Esophagus (tissue), 2 donors: ENCODE results near the gene FAXC. TPM values are rescaled to one million over a fixed set of nuclear protein-coding genes. Genes with fewer than 3 reads are reported as not detected.

Experiments used
- H3K27ac ChIP-seq, 2 donors: one replicate each; pipeline ENCODE4 v1.5.1; 2013; ENCODE audit warnings: low read depth in 2 of 2, mild to moderate bottlenecking in 2 of 2, inconsistent platforms in 1 of 2, low read length in 1 of 2, moderate library complexity in 1 of 2
- H3K27me3 ChIP-seq, 2 donors: one replicate each; pipeline ENCODE4 v1.6.1; 2013; ENCODE audit warnings: low read length in 2 of 2, control low read depth in 1 of 2, mild to moderate bottlenecking in 1 of 2; ENCODE audit not compliant: insufficient read depth in 2 of 2, control insufficient read depth in 1 of 2
- H3K36me3 ChIP-seq, 2 donors: one replicate each; pipeline ENCODE4 v1.6.1; 2013; ENCODE audit warnings: low read length in 1 of 2; ENCODE audit not compliant: control insufficient read depth in 2 of 2, insufficient read depth in 2 of 2
- H3K4me1 ChIP-seq, 2 donors: one replicate each; pipeline ENCODE4 v1.6.1; 2013; ENCODE audit warnings: low read length in 1 of 2; ENCODE audit not compliant: control insufficient read depth in 2 of 2, insufficient read depth in 2 of 2
- H3K4me3 ChIP-seq, 2 donors: one replicate each; pipeline ENCODE4 v1.5.1; 2013; ENCODE audit warnings: low read length in 2 of 2, mild to moderate bottlenecking in 2 of 2, low read depth in 1 of 2, moderate library complexity in 1 of 2
- H3K9me3 ChIP-seq, 2 donors: one replicate each; pipeline ENCODE4 v1.6.1; 2013; ENCODE audit warnings: mild to moderate bottlenecking in 2 of 2, low read depth in 1 of 2, low read length in 1 of 2, moderate library complexity in 1 of 2; ENCODE audit not compliant: control insufficient read depth in 2 of 2, insufficient read depth in 1 of 2
- WGBS, 2 donors: extraction: QIAGEN DNeasy Blood & Tissue Kit; methylation state at CpG; one replicate each; pipeline ENCODE4 v1.1.7; 2013; 5-methylcytosine and 5-hydroxymethylcytosine counted together
- polyA plus RNA-seq, 2 donors: library from polyadenylated mRNA; stranded (reverse); fragments of 200-250 nt; gene quantifications; one replicate each; pipeline ENCODE4 v1.2.3, GENCODE V29; 2013
- donor health status: healthy with polysubstance abuse.
- donor health status: Bipolar disorder and iron deficiency.

Gene FAXC
- polyA plus RNA-seq, 2 donors = 3.5 to 4.8 TPM

DNA sequence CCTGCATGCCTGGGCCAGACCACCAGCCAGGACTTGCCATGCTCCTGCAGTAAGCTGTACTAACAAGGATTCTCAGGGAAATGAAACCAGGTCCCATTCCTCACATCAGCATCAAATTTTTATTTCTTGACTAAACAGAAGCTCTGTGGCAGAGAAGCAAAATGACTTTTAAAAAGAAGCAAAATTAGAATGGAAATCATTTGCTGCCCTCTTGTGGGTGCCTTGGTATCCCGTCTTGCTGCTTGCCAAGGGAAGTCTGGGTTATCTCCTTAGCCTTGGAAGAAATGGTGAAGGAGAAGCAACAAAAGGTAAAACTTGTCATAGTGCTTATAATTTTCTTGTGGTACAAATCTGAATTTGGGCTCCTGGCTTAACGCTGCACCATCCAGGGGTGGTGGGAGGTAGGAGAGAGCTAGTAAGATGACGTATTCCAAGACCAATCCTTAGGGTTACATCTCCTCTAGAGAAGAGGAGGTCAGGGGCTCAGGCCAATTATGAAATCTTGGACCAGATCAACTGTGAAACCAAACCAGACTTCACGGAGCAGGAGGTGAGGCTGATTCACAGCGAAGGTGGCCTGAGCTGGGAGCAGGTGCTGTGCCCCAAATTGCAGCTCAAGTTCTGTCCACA is 107.5 kb downstream of the FAXC start:
- H3K4me3 ChIP-seq = no peak overlapping the region
- H3K4me1 ChIP-seq = no peaks in the 10 kb centered on the region
- no peaks in the 10 kb centered on the region for H3K9me3 ChIP-seq
- WGBS, 2 donors = 36 to 39% methylated on average over 5 of the region's 5 CpGs
- H3K27ac ChIP-seq = no peak overlapping the region
- H3K27me3 ChIP-seq = no peaks in the 10 kb centered on the region
- H3K36me3 ChIP-seq = no peaks in the 10 kb centered on the region

DNA sequence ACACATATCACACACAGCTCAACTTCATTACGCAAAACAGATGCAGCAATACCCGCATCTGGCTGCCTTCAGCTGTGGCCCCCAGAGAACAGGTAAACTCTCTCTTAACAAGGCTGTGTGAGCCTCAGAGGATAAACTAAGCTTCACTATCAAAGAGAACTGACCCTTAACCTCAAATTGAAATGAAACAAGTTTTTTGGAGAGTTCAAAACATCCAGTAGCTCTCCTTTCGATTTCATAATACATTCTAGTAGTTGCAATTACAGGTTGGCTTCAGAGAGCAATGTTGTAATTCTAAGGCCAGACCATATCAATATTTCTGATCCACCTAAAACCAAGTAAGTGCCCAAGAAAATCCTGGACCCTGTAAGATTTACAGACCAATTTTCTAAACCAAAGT is 113.5 kb downstream of the FAXC start:
- Histone ChIP-seq H3K36me3 (no peaks in the 10 kb centered on the region), H3K9me3 (no peaks in the 10 kb centered on the region), H3K4me1 (no peaks in the 10 kb centered on the region), H3K27me3 (peaks cover 0 to 3% of the 10 kb centered on the region in 2 donors), H3K4me3 (no peak overlapping the region), H3K27ac (no peak overlapping the region)
- 80 to 81% methylated on average over 3 of the region's 3 CpGs for WGBS, 2 donors

DNA sequence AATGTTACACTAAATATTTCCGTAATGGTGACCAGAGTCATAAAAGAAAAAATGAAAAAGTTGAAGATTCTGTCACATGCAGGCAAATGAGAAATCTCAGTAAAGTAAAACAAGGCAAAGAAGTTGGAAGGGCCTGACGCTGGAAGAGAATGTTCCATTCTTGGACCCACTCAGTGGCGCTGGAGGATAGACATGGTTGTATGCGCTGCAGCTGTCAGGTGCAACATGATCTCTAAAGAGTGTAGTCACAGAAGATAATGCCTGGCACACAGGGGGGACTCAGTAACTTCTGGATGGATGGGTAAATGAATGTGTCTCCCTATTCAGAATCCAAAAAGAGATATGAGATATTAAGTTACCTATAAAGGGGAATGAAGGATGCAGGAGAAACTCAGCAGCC is 116.3 kb downstream of the FAXC start:
- Histone ChIP-seq H3K36me3 (no peaks in the 10 kb centered on the region), H3K27ac (no peak overlapping the region), H3K4me3 (no peak overlapping the region), H3K9me3 (no peaks in the 10 kb centered on the region), H3K4me1 (no peaks in the 10 kb centered on the region), H3K27me3 (peaks cover 0 to 3% of the 10 kb centered on the region in 2 donors)
- 87 to 93% methylated on average over 4 of the region's 4 CpGs for WGBS, 2 donors

GRCh38 chr6:99232056-99232455 is 117.4 kb downstream of the FAXC start:
- H3K27me3 ChIP-seq = peaks cover 0 to 3% of the 10 kb centered on the region in 2 donors
- H3K9me3 ChIP-seq = no peaks in the 10 kb centered on the region
- WGBS, 2 donors = 62 to 68% methylated on average over 8 of the region's 8 CpGs
- H3K4me1 ChIP-seq = no peaks in the 10 kb centered on the region
- no peak overlapping the region for H3K4me3 ChIP-seq
- no peak overlapping the region for H3K27ac ChIP-seq
- H3K36me3 ChIP-seq = no peaks in the 10 kb centered on the region

- H3K4me3 ChIP-seq = no peak overlapping the region
- H3K9me3 ChIP-seq = no peaks in the 10 kb centered on the region
- H3K27me3 ChIP-seq = no peaks in the 10 kb centered on the region
- 69 to 70% methylated on average over 3 of the region's 3 CpGs for WGBS, 2 donors
- no peaks in the 10 kb centered on the region for H3K36me3 ChIP-seq
- no peaks in the 10 kb centered on the region for H3K4me1 ChIP-seq
- H3K27ac ChIP-seq = no peak overlapping the region
Measured at GRCh38 chr6:99225172-99225571, 124.3 kb downstream of the FAXC start.

Other genes starting within 250 kb of the FAXC start
- gene COQ3, start 44.5 kb upstream of the FAXC start, polyA plus RNA-seq = 10 to 100 TPM in 1 of 2 donors, 1 to 10 TPM in 1; 9.5 to 12.8 TPM
- 10 to 100 TPM; 26.1 to 37.9 TPM for gene PNISR, start 75.6 kb upstream of the FAXC start, polyA plus RNA-seq
- 1 to 10 TPM; 3.0 to 3.2 TPM for gene USP45, start 165.7 kb upstream of the FAXC start, polyA plus RNA-seq
- 10 to 100 TPM; 33.6 to 34.1 TPM for gene CCNC, start 219.0 kb upstream of the FAXC start, polyA plus RNA-seq